GM19438 (cell line): ENCODE results near the gene DYNC1H1.

Source experiments
- ATAC-seq: cut with Tn5 transposase; IDR thresholded peaks from one replicate; pipeline ENCODE4 v1.9.1; 2021; ENCODE audit warnings: low read depth; ENCODE audit not compliant: unreplicated experiment

The DYNC1H1 gene

DNA sequence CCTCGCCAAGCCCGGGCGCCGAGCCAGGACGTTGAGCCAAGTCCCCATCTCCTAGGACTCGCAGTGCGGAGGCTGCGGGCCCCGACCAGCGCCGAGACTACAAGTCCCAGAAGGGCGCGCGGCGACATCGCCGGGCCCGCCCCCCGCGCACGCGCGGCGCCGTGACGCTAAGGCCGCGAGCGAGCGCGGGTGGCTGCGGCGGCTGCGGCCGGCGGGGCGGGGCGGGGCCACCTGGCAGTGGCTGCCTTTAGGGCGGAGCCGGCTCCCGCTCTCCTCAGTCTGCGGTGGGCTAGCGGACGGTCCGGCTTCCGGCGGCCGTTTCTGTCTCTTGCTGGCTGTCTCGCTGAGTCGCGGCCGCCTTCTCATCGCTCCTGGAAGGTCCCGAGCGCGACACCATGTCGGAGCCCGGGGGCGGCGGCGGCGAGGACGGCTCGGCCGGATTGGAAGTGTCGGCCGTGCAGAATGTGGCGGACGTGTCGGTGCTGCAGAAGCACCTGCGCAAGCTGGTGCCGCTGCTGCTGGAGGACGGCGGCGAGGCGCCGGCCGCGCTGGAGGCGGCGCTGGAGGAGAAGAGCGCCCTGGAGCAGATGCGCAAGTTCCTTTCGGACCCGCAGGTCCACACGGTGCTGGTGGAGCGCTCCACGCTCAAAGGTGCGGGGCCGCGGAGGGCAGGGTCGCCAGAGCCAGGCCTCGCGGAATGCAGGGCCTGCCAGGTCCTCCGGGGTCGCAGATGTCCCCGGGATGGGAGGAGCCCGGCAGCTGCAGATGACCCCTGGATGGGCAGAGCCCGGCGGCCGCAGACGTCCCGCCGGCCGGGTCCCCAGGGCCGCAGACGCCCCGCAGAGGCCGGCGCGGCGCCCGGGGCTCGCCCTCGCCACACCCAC, at the start of gene DYNC1H1:
TSS of gene DYNC1H1 (plus strand) at position 277 of the 884 bp plus-strand sequence. CDS start at position 396, 119 bp downstream.
- ATAC-seq: peak; percentile 72

DNA sequence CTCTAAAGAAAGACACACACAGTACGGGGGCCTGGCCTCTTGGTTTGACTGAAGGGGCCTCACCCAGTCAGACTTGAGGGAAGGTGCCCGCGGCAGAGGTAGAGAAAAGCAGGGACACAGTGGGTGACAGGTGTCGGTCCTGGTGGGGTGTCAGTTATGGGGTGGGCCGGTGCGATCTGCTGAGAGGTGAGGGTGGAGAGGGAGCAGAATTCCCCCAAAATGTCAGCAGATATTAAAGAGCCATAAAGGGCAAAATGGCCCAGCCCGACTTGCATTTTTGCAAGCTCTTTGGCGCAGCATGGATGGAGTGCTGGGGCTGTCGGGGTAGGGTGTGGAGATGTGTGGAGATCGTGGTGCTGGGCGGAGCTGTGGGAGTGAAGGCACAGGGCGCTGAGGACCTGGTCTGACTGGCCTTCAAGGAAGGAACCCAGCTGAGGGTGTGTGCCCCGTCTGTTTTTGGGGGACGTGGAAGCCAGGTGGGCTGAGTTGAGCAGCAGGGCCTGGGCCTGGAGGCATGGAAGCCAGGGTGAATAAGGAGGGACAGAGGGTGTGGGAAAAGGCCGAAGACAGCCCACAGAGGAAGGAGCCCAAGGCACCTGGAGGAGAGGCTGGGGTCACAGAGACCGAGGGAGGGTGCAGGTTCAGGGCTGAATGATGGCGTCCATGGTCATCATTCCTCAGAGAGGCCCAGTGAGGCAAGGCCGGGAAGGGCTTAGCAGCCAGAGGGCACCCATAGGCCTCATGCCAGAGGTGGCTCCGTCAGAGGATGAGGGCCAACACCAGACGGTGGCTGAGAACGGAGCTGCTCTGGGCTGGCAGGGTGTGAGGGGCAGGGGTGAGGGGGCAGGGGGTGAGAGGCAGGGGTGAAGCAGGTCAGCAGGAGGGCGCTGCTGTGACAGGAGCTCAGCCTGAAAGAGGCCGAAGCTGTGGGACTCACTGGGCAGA, 48.2 kb upstream of the DYNC1H1 start:
- no peak for ATAC-seq

DNA sequence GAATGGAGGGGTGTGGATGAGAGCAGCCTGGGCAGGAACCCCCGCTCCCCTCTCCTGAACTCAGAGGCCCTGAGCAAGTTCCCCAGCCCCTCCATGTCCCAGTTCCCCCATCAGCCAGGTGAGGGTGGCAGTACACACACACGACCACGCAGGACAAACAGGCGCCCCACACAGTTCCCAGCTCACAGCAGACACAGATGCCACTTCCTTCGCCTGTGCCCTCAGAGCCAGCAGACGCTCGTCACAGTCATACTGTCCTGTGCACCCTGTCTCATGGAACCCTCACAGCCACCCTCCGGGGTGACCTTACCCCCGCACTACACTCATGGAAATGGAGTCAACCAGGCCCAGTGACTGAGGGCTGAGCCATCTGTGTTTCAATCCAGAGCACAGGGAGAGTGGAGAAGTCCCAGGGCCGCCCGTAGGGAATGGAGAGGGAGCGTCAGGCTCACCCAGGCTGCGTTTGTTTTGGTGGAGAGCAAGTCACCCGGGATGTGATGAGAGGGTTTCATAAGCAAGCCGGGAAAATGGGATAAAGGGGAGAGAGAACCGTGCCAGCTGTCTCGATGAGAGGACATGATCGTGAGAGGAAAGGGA, 47.5 kb upstream of the DYNC1H1 start:
- no peak for ATAC-seq

DNA sequence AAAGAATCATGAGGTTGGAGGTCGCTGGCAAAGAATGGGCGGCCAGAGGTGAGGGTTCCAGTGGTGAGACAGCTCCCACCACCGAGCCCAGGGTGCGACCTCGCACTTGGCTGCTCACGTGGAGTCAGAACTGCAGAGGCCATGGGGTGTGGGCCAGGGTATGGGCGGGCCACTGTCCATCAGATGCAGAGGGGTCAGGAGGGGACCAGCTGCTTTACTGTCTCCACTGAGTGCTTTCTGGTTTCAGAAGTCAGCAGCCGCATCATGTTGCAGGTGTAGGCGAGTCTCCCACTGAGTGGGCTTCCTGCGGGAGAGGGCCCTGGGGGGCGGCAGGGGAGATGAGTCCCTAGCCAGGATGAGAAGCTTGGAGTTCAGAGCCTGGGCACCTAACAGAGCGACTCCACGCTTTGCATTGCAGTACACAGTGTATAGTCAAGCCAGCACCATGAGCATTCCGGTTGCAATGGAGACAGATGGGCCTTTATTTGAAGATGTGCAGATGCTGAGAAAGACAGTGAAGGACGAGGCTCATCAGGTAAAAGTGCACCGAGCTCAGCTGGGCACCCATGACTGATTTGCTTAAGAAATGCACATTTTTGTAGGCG, 46.9 kb upstream of the DYNC1H1 start:
- no peak for ATAC-seq

DNA sequence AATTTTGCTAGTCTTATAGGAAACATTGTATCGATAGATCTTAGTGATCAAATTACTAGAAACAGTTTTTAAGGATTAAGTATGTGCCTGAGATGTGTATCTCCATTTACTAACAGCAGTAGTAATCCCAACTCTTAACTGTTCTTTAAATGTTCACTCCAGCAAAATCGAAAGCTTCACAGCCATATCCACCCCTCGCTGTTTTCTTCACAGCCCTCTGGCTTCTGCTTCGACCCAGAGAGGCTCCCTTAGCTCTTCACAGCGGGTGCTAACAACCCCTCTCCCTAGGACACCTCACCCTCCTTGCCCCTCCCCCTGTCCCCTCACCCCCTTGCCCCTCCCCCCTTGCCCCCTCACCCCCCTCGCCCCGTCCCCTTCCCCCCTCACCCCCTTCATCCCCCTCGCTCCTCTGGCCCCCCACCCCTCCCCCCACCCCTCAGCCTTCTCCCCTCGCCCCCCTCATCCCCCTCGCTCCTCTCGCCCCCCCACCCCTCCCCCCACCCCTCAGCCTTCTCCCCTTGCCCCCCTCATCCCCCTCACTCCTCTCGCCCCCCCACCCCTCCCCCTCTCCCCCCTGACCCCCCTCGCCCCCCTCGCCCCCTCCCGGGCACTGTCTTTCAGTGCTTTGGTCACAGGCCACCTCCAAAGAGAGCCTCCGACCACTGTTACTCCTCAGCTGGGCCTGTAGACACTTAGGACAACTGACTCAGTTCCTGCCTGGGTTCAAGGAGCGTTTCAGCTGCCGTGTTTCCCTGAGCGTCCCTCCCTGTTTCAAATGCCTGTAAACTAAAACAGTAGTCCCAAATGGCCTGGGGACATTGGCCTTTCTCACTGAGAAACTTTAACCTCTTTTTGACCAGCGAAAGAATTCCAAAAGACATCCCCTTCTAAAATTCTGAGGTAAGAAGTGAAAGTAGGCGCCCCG, 46.0 kb upstream of the DYNC1H1 start:
- ATAC-seq: no peak

DNA sequence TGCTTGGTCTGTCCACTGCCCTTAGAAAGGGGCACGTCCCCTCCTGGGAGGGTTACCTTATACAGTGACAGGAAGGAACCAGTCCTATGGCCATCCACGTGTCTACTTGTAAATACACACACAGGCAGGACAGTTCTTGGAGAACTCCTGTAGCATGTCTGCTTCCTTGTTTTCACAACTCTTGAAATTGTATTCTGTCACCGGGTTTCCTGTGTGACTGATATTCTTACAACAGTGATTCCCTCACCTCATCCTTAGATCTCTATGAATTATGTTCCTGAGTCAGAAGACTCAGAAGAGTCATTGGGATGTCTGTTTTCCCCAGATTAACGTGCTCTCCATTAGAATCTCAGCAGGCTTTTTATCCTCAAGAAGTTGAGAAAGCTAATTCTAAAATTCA, 44.1 kb upstream of the DYNC1H1 start:
- ATAC-seq: no peak

DNA sequence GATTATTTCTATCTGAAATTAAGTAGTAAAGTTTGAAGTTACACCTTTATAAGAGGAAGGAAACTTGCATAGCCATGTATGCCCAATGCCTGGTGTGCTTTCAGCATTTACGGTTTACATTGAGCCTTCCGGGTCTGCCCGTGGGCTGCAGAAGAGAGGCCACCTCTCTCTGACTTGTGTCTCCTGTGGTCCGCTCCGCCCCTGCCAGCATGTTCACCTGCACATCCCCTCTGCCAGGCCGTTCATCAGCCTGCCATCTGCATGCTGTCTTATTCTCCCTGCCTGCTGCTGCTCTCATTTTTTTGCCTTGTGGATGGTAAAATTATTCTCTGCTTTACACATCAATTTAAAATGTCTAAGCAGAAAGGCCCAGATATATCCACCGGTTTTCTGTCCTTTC, 41.5 kb upstream of the DYNC1H1 start:
- no peak for ATAC-seq

DNA sequence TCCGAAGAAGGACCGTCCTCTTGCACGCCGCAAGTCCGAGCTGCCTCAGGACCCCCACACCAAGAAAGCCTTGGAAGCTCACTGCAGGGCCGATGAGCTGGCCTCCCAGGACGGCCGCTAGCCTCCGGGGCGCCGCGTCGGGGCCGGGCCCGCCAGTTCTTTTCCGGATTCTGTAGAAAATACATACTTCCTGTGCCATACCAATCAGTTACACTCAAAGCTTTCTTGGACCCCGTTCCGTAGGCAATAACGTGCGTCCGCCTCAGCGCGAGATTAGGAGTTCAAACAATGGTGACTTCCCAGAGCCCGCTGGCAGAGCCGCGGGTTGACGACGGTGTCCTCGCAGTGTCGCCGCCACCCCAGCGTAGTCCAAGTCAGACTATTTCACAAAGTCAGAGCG, 39.2 kb upstream of the DYNC1H1 start:
- ATAC-seq: no peak

DNA sequence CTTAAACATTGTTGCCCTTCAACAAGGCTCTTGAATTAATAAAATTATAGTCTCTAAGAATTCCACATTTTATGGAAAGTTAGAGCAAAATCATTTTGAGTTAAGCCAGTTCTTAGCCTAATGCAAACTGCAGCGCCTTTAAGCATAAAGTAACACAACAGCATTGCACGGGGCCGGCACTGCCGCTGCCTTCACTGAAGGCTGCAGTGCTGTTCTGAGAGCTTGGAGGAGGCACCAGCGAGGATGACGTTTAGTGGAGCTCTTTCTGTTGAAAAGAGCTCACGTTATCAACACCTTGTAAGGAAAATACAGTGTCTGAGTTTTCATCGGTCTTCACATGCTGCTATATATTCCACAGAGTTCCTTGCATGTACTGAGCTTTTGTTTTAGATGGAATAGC, 38.3 kb upstream of the DYNC1H1 start:
- no peak for ATAC-seq

DNA sequence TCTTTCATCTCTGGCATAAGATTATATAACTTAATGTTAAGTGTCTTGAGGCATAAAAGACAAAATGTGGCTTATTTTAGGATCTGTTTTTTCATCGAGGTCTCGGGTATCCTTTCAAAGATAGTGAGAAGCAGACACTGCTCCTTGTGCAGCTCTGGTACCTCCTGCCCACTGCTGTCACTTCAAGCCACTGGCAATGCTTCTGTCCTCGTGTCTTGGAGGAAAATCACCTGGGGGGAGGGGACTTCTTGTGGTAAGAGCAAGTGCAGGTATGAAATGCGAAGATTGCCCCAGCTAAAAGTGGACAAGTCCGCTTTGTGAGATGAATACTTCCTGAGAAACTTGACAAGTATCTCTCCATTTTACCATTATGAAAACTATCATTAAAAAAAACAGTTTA, 37.8 kb upstream of the DYNC1H1 start:
- ATAC-seq: no peak

DNA sequence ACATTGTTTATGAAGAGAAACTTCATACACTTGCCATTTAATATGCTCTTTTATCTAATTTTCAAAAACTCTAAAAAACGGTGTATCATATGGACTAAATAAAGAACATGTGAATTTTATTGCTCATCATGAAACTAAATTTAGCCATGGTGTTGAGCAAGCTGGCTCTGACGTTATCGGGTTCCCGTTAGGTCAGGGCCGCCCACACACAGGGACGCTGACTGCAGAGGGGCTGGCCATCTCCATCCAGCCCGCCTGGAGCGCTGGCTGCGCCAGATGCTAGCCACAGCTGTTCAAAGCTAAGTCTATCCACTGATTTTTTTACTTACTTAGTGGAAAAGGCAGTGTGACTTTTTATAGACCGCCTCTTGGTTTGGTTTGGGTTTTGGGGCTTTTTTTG, 36.5 kb upstream of the DYNC1H1 start:
- ATAC-seq: no peak

DNA sequence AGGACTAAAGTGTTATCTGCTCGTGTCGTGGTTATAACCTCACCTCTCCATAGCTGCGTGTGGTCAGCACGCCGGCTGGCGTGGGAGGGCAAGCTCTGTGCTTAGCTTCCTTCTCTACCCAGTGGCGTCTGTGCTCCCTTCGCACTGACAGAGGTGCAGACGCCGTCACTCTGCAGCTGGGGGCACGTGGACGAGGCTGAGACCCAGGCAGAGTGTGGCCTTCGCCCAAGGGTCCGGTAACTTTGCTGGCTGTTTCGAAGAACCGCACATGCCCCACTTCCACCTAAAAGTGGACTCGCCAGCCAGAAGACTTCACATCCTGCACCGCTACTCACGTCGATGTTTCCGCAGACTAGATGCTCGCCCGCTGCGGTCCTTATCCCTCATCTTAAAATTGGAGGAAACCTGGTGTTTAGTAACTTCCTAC, 35.9 kb upstream of the DYNC1H1 start:
- ATAC-seq: no peak

DNA sequence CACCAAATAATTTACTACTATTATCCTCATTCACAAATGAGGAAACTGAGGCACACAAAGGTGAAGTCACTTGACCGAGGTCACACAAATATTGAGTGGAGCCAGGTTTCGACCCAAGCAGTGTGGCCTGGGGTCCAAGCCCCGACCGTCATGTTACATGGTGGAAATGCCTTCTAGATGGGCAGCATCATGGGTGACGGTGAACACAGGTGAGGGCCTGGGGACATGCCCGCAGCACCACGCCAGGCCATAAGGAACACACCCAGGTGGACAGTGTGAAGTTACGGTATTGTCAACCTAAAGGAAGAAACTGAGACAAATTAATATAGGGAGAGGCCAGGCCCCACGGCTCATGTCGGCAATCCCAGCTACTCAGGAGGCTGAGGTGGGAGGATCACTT, 35.3 kb upstream of the DYNC1H1 start:
- ATAC-seq: no peak

DNA sequence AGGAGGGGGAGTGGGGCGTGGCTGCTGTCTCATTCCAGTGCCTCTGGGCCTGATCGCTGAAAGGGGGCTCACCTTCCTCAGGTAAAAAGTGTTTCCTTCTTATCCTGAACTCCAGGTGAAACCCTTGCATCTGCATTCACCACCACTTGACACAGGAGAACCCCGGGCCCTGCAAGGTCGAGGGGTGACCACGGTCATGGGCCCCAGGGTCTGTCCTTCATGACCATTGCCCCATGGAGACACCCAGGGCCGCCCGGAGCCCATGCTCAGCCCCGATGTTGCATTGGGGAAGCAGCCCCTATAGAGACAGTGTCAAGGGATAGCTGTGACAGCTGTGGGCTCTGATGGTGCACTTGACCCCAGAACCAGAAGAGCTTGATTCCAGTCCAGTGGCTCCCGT, 34.4 kb upstream of the DYNC1H1 start:
- no peak for ATAC-seq

DNA sequence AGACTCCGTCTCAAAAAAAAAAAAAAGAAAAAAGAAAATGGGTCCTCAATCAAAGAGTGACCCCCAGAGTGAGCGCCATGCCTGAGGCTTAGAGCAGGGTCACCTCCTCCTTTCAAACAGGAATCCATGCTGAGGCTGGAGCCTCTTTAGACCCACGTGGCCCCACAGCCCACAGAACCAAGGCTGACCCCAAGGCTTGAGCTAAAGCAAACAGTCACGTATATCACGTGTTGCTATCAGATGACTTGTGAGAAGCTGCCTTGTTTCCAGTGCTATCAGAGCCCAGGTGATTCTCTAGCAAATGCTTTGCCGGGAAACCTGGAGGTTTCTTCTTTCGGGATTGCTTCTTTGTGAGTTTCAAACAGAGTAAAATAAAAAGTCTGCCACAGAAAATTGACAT, 31.7 kb upstream of the DYNC1H1 start:
- no peak for ATAC-seq

DNA sequence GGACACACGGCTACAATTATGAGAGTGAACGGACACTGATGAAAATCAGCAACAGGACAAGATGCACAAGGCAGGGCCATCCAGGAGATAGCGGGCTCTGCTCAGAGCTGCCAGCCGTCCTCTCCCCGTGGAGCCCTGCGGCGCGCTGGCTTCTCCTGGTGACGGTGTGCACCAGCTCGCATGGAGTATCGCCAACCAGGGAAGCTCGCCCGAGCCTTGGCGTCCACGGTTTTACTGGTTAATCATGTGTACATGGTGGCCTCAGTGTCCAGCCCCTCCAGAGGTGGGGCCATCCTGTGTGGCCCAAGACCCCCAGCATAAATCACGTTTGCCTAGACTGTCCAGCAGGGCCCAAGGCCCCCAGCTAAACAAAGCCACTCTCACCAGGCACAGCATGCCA, 31.2 kb upstream of the DYNC1H1 start:
- no peak for ATAC-seq

DNA sequence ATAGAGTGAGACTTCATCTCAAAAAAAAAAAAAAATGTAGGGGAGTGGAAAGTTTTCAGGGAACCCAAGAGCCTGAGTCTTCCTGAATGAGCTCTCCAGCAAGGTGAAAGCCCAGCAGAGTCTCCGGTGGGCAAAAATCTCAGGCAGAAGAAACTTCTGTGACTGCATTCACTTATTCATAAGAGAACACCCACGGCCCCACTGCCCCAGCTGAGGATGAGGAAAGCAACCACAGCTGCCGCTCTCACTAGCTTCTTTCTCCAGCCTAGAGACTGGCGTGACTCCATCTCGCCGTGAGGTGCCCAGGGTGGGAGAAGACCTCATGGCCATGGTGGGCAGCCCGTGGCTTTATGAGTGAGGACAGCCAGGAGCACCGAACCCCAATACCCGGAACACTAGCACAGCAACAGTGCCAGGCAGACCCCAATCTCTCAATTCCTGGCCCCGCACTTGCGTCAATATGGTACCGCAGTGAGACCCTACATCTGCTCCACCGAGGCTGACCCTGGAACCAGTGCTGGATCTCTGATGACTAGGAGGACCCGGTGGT, 29.7 kb upstream of the DYNC1H1 start:
- no peak for ATAC-seq

DNA sequence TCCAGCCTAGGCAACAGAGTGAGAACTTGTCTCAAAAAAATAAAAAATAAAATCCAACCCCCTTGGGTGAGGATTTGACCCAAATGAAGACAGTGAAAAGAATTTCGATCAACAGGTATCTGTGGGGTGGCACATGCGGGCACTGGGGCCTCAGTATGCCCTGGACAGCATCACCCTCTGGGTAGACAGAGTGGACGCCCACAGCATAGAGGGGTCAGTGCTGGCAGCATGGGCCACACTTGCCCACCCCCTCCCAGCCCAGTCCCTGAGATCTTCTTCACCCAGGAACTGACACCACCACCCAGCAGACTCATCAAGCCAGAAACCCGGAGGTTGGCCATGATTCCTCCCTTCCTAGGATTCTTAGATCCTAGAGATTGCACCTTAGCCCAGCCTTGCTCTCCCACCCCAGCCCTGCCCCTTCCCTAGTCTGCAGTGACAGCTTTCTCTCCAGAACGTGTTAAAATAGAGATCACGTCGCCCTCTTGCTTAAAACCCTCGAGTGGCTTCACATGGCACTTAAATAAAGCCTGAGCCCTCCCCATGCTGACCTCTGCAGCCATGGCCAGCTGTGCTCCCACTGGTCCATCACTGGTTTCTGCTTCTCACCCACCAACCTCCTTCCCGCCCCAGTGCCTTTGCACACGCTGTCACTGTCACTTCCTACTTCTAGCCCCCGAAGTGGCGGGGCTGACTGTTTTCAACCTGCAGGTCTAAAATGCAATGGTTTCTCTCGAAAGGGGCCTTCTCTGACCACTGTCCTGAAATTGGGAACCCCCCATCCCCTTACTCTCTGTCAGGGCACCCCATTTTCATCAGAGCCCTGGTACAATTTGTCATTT, 26.2 kb upstream of the DYNC1H1 start:
- no peak for ATAC-seq
